ENCODE data around the gene CLDN10.

Gene CLDN10

GRCh38 chr13:95536632-95537241, 15.8 kb upstream of the CLDN10 start:
- Histone ChIP-seq H3K27ac (no peak overlapping the region), H3K4me3 (no peak overlapping the region)
- DNase-seq (ENCODE audit: low spot score), result no peak
- TF ChIP-seq CTCF (IDR thresholded peaks at IDR 0.05), result no peak

- Histone ChIP-seq H3K4me3 (no peak overlapping the region), H3K27ac (no peak overlapping the region)
- DNase-seq (ENCODE audit: low spot score), result no peak
- no peak for TF ChIP-seq CTCF (IDR thresholded peaks at IDR 0.05)
Observed at GRCh38 chr13:95540888-95541287, 11.6 kb upstream of the CLDN10 start.

GRCh38 chr13:95541308-95541707, 11.2 kb upstream of the CLDN10 start:
- Histone ChIP-seq H3K27ac (no peak overlapping the region), H3K4me3 (no peak overlapping the region)
- TF ChIP-seq CTCF (IDR thresholded peaks at IDR 0.05), result no peak
- no peak for DNase-seq (ENCODE audit: low spot score)

GRCh38 chr13:95541911-95542474, 10.5 kb upstream of the CLDN10 start:
- no peak for DNase-seq (ENCODE audit: low spot score)
- no peak overlapping the region for H3K4me3 ChIP-seq
- TF ChIP-seq CTCF (IDR thresholded peaks at IDR 0.05), result no peak
- no peak overlapping the region for H3K27ac ChIP-seq

- Histone ChIP-seq H3K27ac (no peak overlapping the region), H3K4me3 (no peak overlapping the region)
- no peak for DNase-seq (ENCODE audit: low spot score)
- TF ChIP-seq CTCF (IDR thresholded peaks at IDR 0.05), result no peak
Observed at GRCh38 chr13:95544293-95544692, 8.2 kb upstream of the CLDN10 start.

GRCh38 chr13:95546919-95547318, 5.6 kb upstream of the CLDN10 start:
- no peak for DNase-seq (ENCODE audit: low spot score)
- H3K27ac ChIP-seq, result no peak overlapping the region
- TF ChIP-seq CTCF (IDR thresholded peaks at IDR 0.05), result no peak
- no peak overlapping the region for H3K4me3 ChIP-seq

- TF ChIP-seq CTCF (IDR thresholded peaks at IDR 0.05), result no peak
- Histone ChIP-seq H3K27ac (no peak overlapping the region), H3K4me3 (no peak overlapping the region)
- DNase-seq (ENCODE audit: low spot score), result no peak
Observed at GRCh38 chr13:95547531-95548167, 4.9 kb upstream of the CLDN10 start.

Data from coronary artery (tissue), 2 donors.